Mucosa of descending colon (tissue), 3 donors: ENCODE data around the gene F7. TPM values are rescaled to one million over a fixed set of nuclear protein-coding genes. Genes with fewer than 3 reads are reported as not detected.

ENCODE experiments used
- ATAC-seq: fragments of 200-7000 bp; cut with Tn5 transposase; one replicate; pipeline ENCODE4 v1.9.1; 2020; ENCODE audit warnings: mild to moderate bottlenecking, moderate library complexity
- DNase-seq, 3 donors: peaks; one replicate each; pipeline ENCODE4 v3.0.0-alpha.2; 2020
- H3K36me3 ChIP-seq: fragments of 200-600 bp; one replicate; pipeline ENCODE4 v1.8.0; 2021; ENCODE audit warnings: low read depth, mild to moderate bottlenecking
- H3K4me1 ChIP-seq: fragments of 200-600 bp; one replicate; pipeline ENCODE4 v1.8.0; 2021; ENCODE audit warnings: low read depth, mild to moderate bottlenecking
- H3K4me3 ChIP-seq: fragments of 200-600 bp; one replicate; pipeline ENCODE4 v1.8.0; 2021; ENCODE audit warnings: mild to moderate bottlenecking
- H3K9me3 ChIP-seq: fragments of 200-600 bp; one replicate; pipeline ENCODE4 v1.8.0; 2021; ENCODE audit warnings: mild to moderate bottlenecking
- CTCF ChIP-seq: fragments of 200-600 bp; IDR thresholded peaks from one replicate; pipeline ENCODE4 v1.8.0; 2022; ENCODE audit warnings: antibody characterized with exemption, mild to moderate bottlenecking
- intact Hi-C, 2 donors: fragments of 100-400 bp; cut with DNase I in 1 of 2; cut with micrococcal nuclease in 1 of 2; formaldehyde crosslinking; loops; one replicate each; pipeline versions ENCODE4 v1.11.0 to v1.11.1; 2022; cut with DNase I, micrococcal nuclease
- total RNA-seq, 3 donors: library from RNA; stranded (reverse); fragmentation: NEBNext Ultra II Directional in 2 of 3; extraction: Animal tissue kit (Norgen Biotek cat#: 25700) in 2 of 3; gene quantifications; one replicate each; pipeline versions ENCODE4 v1.2.1 to v1.2.4, GENCODE V29; 2021 to 2023
- donor health status: DM: no; HTN: no; CAD: no; lungs with moderate emphysema.
- donor health status: DM: no; HTN: no; CAD: no.
- donor health status: DM: no; HTN: yes; CAD: no.

Gene F7
- total RNA-seq, 3 donors from 2014 or later = 0.19 TPM; not detected in 2

GRCh38 chr13:113115363-113116205 is 10.0 kb downstream of the F7 start:
- H3K4me3 ChIP-seq = no peak overlapping the region
- peak in 1 of 3 donors; percentile 45 for DNase-seq
- intact Hi-C loops = no loop called here

GRCh38 chr13:113116206-113116800 is 10.7 kb downstream of the F7 start:
- Histone ChIP-seq H3K36me3 (no peaks in the 10 kb centered on the region), H3K9me3 (no peaks in the 10 kb centered on the region), H3K4me3 (no peak overlapping the region), H3K4me1 (no peaks in the 10 kb centered on the region)
- intact Hi-C loops = no loop called here
- TF ChIP-seq CTCF = no peak
- no peak for ATAC-seq
- no peak for DNase-seq

More at GRCh38 chr13:113115363-113116205, 10.0 kb downstream of the F7 start:
- H3K4me1 ChIP-seq = no peaks in the 10 kb centered on the region
- ATAC-seq = no peak
- TF ChIP-seq CTCF = no peak
- no peaks in the 10 kb centered on the region for H3K36me3 ChIP-seq
- no peaks in the 10 kb centered on the region for H3K9me3 ChIP-seq

GRCh38 chr13:113116871-113117271 is 11.3 kb downstream of the F7 start:
- no peak for TF ChIP-seq CTCF
- intact Hi-C loops = no loop called here
- Histone ChIP-seq H3K9me3 (no peaks in the 10 kb centered on the region), H3K4me1 (no peaks in the 10 kb centered on the region), H3K4me3 (no peak overlapping the region), H3K36me3 (no peaks in the 10 kb centered on the region)
- ATAC-seq (no peak), DNase-seq (no peak)

- Histone ChIP-seq H3K4me1 (no peaks in the 10 kb centered on the region), H3K4me3 (no peak overlapping the region), H3K36me3 (no peaks in the 10 kb centered on the region), H3K9me3 (no peaks in the 10 kb centered on the region)
- intact Hi-C loops = no loop called here
- DNase-seq (no peak), ATAC-seq (no peak)
- no peak for TF ChIP-seq CTCF
Observed at GRCh38 chr13:113117335-113117872, 11.8 kb downstream of the F7 start.

- no peak overlapping the region for H3K4me3 ChIP-seq
- ATAC-seq (no peak), DNase-seq (no peak)
- no peaks in the 10 kb centered on the region for H3K9me3 ChIP-seq
- intact Hi-C loops = no loop called here
- no peaks in the 10 kb centered on the region for H3K4me1 ChIP-seq
- no peak for TF ChIP-seq CTCF
- no peaks in the 10 kb centered on the region for H3K36me3 ChIP-seq
Observed at GRCh38 chr13:113117911-113118260, 12.3 kb downstream of the F7 start.
